ENCODE results near the gene C14orf180.

The C14orf180 gene

DNA sequence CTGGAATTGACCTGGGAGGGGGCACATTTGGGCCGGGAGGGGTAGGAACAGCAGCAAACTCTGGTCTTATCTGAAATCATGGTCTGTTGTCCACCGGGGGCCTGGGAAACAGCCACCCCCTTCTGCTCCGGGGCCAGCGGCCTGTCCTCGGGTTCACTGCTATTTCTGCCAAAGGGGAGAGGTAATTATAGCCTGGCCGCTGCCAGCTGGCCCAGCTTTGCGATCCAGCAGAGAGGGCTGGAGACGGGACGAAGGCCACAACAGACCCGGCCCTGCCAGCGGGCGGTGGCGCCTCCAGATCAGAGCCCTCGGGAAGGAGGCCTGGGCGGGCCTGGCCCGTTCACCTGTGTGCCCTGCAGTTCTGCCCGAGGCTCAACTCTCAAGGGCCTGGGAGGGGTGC, at the start of gene C14orf180:
Gene C14orf180, plus strand, starts transcription at position 258 of the 400 bp plus-strand sequence. CDS start 6,667 bp downstream, outside the sequence.
- peak; percentile 17 for DNase-seq

GRCh38 chr14:104530646-104531045, 48.9 kb upstream of the C14orf180 start:
- no peak for DNase-seq

- DNase-seq, result no peak
These were observed 48.0 kb upstream of the C14orf180 start for GRCh38 chr14:104531421-104532190.

GRCh38 chr14:104532191-104532555, 47.4 kb upstream of the C14orf180 start:
- no peak for DNase-seq

DNA sequence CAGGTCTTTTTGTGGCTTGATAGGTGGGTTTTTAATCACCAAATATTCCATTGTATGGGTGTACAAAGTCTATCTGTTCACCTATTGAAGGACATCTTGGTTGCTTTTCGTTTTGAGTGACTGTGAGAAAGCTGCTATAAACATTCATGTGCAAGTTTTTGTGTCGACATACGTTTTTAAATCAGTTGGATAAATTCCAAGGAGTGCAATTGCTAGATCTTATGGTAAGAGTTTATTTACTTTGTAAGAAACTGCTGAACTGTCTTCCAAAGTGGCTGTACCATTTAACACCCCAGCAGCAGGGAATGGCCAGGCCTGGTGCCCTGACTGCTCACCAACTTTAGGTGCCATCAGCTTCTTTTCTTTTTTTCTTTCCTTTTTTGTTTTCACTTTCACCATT, 45.5 kb upstream of the C14orf180 start:
- no peak for DNase-seq

- DNase-seq, result peak; percentile 40
These were observed 42.5 kb upstream of the C14orf180 start for GRCh38 chr14:104536942-104537612.

- DNase-seq, result no peak
These were observed 42.0 kb upstream of the C14orf180 start for GRCh38 chr14:104537613-104537988.

DNA sequence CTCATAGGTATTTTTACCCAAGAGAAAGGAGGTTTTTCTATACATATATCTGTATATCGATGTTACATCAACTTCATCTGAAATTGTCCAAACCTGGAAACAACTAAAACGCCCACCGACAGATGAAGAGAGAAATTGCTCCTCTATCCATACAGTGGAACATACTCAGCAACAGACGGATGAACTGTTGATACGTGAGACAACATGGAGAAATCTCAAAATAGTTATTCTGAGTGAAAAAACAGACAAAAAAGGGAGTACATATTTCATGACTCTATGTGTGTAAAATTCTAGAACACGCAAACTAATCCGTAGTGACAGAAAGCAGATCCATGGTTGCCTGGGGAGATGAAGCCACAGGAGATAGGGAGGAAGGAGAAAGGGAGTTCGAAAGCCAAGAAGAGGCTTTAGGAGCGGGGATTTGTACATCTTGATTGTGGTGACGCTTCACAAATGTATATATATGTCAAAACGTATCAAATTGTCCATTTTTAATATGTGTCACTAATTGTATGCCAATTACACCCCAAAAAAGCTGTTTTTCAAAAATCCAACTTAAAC, 37.6 kb upstream of the C14orf180 start:
- DNase-seq, result no peak

DNA sequence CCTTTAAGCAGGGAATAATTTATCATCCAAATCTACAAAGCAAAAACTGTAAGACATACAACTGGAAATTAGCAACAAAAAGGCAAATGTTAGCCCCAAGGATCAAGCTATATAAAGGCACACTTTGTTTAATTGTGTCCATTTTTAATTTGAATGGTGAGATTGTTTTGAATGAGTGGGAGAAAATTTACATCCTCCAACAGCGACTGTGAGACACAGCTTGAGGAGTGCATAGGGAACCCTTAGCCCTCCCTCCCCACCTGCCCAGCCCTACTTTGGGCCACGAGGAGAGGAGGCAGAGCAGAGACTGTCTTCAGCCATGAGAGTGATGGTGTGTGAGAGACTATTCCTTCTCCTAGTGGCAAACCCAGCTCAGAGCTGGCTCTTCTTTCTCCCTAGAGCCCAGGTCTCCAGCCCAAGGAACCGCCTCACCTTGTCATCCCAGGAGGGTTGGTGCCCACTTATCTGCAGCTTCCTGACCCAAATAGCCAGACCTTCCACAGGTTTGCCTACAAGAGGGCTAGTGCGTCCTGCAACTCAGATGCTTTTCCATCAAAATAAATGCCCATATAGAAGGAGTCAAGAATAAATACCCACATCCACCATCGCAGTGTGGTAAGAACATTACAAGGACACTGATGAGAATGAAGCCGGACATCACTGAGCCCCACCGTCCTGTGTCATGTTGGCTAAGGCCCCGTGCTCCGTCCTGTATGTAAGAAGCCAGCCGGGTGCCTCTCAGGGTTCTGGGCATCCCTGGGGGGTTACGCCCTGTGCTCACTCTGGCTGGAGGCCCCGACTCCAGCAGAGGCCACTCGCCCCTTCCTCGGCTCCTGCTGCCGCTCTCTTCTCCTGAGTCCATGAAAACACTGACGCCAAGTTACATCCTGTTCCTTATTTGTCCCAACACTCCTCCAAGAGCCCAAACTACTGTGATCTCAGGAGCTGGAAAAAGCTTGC, 36.4 kb upstream of the C14orf180 start:
- no peak for DNase-seq

- peak; percentile 61 for DNase-seq
These were observed 35.1 kb upstream of the C14orf180 start for GRCh38 chr14:104544362-104544961.

DNA sequence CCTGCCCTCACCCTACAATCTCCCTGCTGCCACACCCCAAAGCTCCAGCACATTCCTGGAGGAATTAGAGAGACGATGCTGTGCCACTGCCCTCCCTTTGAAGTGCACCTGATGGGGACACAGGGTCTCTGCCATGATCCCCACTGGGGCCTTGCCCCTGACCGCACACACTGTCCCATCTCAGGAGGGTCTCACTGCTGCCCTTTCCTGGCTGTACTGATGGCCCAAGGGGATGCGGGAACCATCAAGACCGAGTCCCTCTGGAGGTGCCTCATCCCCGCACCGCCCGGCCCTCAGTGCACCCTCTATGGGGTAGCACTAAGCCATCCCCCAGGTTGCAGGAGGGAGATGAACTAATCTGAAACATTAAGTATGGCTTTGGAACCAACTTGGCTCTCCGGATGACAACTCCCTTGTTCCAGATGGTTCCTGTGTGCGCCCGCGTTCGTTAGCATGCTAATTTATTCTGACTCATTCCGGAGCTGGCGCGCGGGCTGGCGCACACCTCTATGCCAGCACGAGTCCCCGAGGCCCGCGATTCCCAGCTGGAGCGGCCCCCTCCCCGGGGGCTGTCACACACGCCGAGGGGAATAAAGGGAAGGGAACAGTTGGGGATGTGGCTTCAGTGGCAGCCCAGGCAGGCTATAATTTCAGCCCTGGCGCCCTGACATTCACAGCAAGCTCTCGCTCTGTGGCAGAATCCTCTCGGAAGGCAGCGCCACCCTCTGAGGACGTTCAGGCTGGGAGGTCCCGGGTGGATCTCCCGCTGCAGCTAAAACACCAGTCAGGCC, 34.2 kb upstream of the C14orf180 start:
- DNase-seq, result peak; percentile 32

DNA sequence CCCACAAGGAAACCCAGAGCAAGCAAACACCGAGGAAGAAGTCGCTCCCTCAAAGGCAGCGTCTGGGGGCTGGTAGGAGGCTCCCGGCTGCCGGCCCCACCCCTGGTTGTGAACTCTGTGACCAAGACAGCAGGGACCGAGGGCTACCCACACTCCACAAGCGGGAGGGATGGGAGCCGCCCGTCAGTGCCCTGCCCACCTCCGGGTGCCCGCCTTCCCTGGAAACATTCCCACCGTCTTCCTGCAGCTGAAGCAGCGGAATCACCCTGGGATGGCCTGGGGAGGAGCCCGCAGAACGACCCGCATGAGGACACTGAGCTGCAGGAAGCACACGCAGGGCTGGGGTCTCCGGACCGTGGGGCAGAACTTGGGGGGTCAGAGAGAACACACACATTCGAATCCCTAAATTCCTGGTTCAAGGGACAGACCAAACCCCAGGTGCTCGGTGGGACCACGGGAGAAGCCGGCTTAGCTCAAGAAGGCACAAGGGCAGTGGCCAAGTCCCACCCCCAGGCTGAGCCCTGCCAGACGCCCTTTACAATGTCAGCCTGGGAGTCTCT, 33.5 kb upstream of the C14orf180 start:
- peak; percentile 21 for DNase-seq

DNA sequence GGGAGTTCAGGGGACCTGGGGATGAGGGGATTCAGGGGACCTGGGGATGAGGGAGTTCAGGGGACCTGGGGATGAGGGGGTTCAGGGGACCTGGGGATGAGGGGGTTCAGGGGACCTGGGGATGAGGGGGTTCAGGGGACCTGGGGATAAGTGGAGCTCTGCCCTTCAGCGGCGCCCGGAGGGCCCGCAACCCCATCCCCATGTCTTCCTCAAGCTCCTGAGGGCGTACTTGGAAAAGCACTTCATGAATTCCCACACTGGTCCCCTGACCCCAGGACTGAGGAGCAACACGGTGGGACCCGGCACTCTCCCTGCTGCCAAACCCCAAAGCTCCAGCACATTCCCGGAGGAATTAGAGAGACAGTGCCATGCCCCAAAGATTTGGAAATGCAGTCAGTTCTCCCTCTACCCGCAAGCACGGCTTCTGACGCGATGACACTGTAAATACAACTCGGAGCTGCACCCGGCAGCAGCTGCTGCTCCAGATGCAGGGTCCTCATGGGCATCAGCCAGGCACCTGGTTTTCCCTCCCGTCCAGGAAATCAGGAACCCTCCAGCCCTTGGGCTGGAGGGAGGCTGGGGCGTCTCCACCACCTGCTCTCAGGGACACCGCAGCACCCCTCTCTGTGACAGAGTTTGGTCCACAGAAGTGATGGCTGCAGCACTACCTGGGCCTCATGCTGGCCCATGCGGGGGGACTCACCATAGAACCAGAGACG, 32.8 kb upstream of the C14orf180 start:
- DNase-seq, result no peak

DNA sequence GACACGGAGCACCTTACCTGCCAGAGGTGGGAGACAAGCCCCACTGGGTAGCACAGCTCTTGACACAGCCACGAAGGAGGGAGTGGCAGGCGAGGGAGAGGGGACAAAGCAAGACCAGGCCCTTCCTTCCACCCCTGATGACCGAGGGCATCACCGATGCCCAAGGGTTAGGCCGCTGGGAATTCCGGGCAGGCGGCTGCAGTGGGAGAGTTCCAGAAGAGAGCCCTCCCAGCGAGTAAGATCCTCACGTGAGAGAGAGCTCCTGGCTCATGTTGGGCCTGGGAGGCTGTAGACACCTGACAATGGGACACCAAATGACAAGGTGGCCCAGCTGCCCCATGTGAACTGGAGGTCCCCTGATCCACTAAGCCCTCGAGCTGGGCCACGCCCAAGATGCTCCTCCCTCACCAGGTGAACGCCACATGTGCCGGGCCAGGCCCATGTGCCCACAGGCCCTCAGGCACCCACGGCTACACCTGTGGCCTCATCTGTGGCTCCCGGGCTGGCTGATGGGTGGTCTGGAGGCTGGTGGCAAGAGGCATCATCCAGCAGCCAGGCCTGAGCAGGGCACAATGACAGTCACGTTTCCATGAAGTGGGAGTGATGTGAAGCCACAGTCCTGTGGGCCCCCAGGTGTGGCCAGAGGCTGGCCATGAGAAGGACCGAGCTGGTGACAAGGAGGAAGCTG, 32.1 kb upstream of the C14orf180 start:
- DNase-seq, result no peak

DNA sequence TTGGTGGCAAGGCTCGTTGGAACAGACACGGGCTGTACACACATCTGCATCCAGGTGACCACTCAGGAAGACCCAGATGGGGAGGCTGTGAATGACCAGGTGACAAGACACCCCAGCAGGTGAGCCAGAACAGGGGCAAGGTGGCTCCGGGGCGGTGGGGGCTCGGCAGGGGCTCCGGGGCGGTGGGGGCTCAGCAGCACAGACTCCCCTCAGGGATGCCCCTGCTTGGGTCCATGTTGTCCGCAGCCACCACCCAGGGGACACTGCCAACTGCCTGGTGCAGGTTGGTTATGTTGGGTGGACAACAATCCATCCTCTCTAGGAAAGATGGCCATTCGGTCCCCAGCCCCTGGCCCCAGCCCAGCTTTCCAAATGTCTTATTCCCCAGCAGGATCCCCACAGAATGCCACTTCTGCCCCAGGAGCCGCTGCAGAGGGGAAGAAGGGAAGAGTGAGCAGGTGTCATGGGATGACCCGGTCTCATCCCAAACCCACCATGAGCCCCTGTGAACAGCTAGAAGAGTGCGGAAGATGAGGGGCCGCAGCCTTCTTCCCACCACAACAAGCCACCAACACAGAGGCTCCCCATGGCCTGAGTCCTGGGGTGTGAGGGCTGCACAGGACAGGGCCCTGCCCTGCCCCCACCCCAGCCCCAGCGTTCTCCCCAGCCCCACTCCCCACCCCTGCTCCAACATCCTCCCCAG, 31.4 kb upstream of the C14orf180 start:
- no peak for DNase-seq

GRCh38 chr14:104548802-104549535, 30.6 kb upstream of the C14orf180 start:
- DNase-seq, result no peak

- no peak for DNase-seq
These were observed 29.8 kb upstream of the C14orf180 start for GRCh38 chr14:104549536-104550339.

Data from eye (tissue), 1 donor.